ENCODE results near the gene TNFRSF25. TPM values are rescaled to one million over a fixed set of nuclear protein-coding genes. Genes with fewer than 3 reads are reported as not detected.

Gene TNFRSF25
- total RNA-seq, 1 experiment from 2014 or later, result not detected

- DNase-seq, result no peak
- Histone ChIP-seq H3K4me1 (ENCODE audit: low read length) (peaks cover 4% of the 10 kb centered on the region; the same call in 1 of the 2 replicates), H3K36me3 (ENCODE audit: insufficient read depth, low read length) (no peaks in the 10 kb centered on the region), H3K79me2 (ENCODE audit: low read length) (no peaks in the 10 kb centered on the region), H2AFZ (ENCODE audit: low read length) (0 out of 2 replicates have a peak overlapping the region, but pooled peaks have one; percentile 23), H3K4me3 (ENCODE audit: low read length) (no peak overlapping the region), H3K9me2 (replicated peaks; ENCODE audit: insufficient read depth, low read length) (no peaks in the 10 kb centered on the region), H3K9ac (ENCODE audit: low read length) (no peak overlapping the region), H3K4me2 (ENCODE audit: low read depth, low read length, poor library complexity, severe bottlenecking) (peak overlapping the region; percentile 22), H3K27ac (ENCODE audit: low read length) (no peak overlapping the region), H3K27me3 (ENCODE audit: low read length) (no peaks in the 10 kb centered on the region; the same call in 1 of the 2 replicates), H4K20me1 (ENCODE audit: insufficient read depth, low read depth, low read length) (no peaks in the 10 kb centered on the region), H3K9me3 (ENCODE audit: low read length) (no peaks in the 10 kb centered on the region)
Measured at GRCh38 chr1:6414881-6415626, 50.9 kb downstream of the TNFRSF25 start.

GRCh38 chr1:6414443-6414844, 51.5 kb downstream of the TNFRSF25 start:
- H3K27ac ChIP-seq (ENCODE audit: low read length), result no peak overlapping the region
- no peaks in the 10 kb centered on the region for H3K36me3 ChIP-seq (ENCODE audit: insufficient read depth, low read length)
- no peaks in the 10 kb centered on the region; the same call in 1 of the 2 replicates for H3K27me3 ChIP-seq (ENCODE audit: low read length)
- H3K9me3 ChIP-seq (ENCODE audit: low read length), result no peaks in the 10 kb centered on the region
- no peaks in the 10 kb centered on the region for H3K79me2 ChIP-seq (ENCODE audit: low read length)
- H3K4me2 ChIP-seq (ENCODE audit: low read depth, low read length, poor library complexity, severe bottlenecking), result peak overlapping the region; percentile 22
- peaks cover 4% of the 10 kb centered on the region; the same call in 1 of the 2 replicates for H3K4me1 ChIP-seq (ENCODE audit: low read length)
- no peak overlapping the region; the same call in 1 of the 2 replicates for H3K4me3 ChIP-seq (ENCODE audit: low read length)
- H2AFZ ChIP-seq (ENCODE audit: low read length), result 0 out of 2 replicates have a peak overlapping the region, but pooled peaks have one; percentile 23
- no peaks in the 10 kb centered on the region for H3K9me2 ChIP-seq (replicated peaks; ENCODE audit: insufficient read depth, low read length)
- peak; percentile 77 for DNase-seq
- no peaks in the 10 kb centered on the region for H4K20me1 ChIP-seq (ENCODE audit: insufficient read depth, low read depth, low read length)
- H3K9ac ChIP-seq (ENCODE audit: low read length), result no peak overlapping the region

- DNase-seq, result no peak
- Histone ChIP-seq H3K4me1 (ENCODE audit: low read length) (peaks cover 4% of the 10 kb centered on the region; the same call in 1 of the 2 replicates), H3K27me3 (ENCODE audit: low read length) (no peaks in the 10 kb centered on the region; the same call in 1 of the 2 replicates), H4K20me1 (ENCODE audit: insufficient read depth, low read depth, low read length) (no peaks in the 10 kb centered on the region), H3K9me2 (replicated peaks; ENCODE audit: insufficient read depth, low read length) (no peaks in the 10 kb centered on the region), H3K9ac (ENCODE audit: low read length) (no peak overlapping the region), H3K79me2 (ENCODE audit: low read length) (no peaks in the 10 kb centered on the region), H2AFZ (ENCODE audit: low read length) (no peak overlapping the region), H3K4me3 (ENCODE audit: low read length) (no peak overlapping the region), H3K9me3 (ENCODE audit: low read length) (no peaks in the 10 kb centered on the region), H3K4me2 (ENCODE audit: low read depth, low read length, poor library complexity, severe bottlenecking) (no peak overlapping the region), H3K27ac (ENCODE audit: low read length) (no peak overlapping the region), H3K36me3 (ENCODE audit: insufficient read depth, low read length) (no peaks in the 10 kb centered on the region)
Measured at GRCh38 chr1:6412896-6413295, 53.1 kb downstream of the TNFRSF25 start.

Small RNA genes within 50 kb of the gene (small RNA-seq; reads per million reads assigned to genes)
- gene MIR4252, result not detected

Other genes starting within 250 kb of the TNFRSF25 start
- 31.4 and 38.9 TPM in 2 replicates for gene ICMT, start 230.2 kb downstream of the TNFRSF25 start, total RNA-seq (2014; rRNA removed; shearing (Covaris generic); ENCODE audit: low replicate concordance)
- not detected in 2 replicates for gene HES3, start 222.0 kb downstream of the TNFRSF25 start, total RNA-seq (2014; rRNA removed; shearing (Covaris generic); ENCODE audit: low replicate concordance)
- gene GPR153, start 205.1 kb downstream of the TNFRSF25 start, total RNA-seq (2014; rRNA removed; shearing (Covaris generic); ENCODE audit: low replicate concordance), result 3.4 and 3.9 TPM in 2 replicates
- 11.8 and 25.9 TPM in 2 replicates for gene ACOT7, start 72.4 kb downstream of the TNFRSF25 start, total RNA-seq (2014; rRNA removed; shearing (Covaris generic); ENCODE audit: low replicate concordance)
- not detected in 2 replicates for gene HES2, start 46.3 kb downstream of the TNFRSF25 start, total RNA-seq (2014; rRNA removed; shearing (Covaris generic); ENCODE audit: low replicate concordance)
- not detected in 2 replicates for gene ESPN, start 41.4 kb downstream of the TNFRSF25 start, total RNA-seq (2014; rRNA removed; shearing (Covaris generic); ENCODE audit: low replicate concordance)
- 0.25 TPM in 1 of 2 replicates, not detected in the other for gene PLEKHG5, start 25.5 kb upstream of the TNFRSF25 start, total RNA-seq (2014; rRNA removed; shearing (Covaris generic); ENCODE audit: low replicate concordance)
- gene NOL9, start 88.3 kb upstream of the TNFRSF25 start, total RNA-seq (2014; rRNA removed; shearing (Covaris generic); ENCODE audit: low replicate concordance), result 25.0 and 37.6 TPM in 2 replicates
- not detected in 2 replicates for gene TAS1R1, start 89.1 kb upstream of the TNFRSF25 start, total RNA-seq (2014; rRNA removed; shearing (Covaris generic); ENCODE audit: low replicate concordance)
- gene ZBTB48, start 113.8 kb upstream of the TNFRSF25 start, total RNA-seq (2014; rRNA removed; shearing (Covaris generic); ENCODE audit: low replicate concordance), result 36.3 and 69.0 TPM in 2 replicates
- gene KLHL21, start 136.7 kb upstream of the TNFRSF25 start, total RNA-seq (2014; rRNA removed; shearing (Covaris generic); ENCODE audit: low replicate concordance), result 12.2 and 13.3 TPM in 2 replicates
- gene PHF13, start 147.6 kb upstream of the TNFRSF25 start, total RNA-seq (2014; rRNA removed; shearing (Covaris generic); ENCODE audit: low replicate concordance), result 5.7 and 11.1 TPM in 2 replicates
- gene THAP3, start 158.7 kb upstream of the TNFRSF25 start, total RNA-seq (2014; rRNA removed; shearing (Covaris generic); ENCODE audit: low replicate concordance), result 13.3 and 19.5 TPM in 2 replicates
- gene DNAJC11, start 235.6 kb upstream of the TNFRSF25 start, total RNA-seq (2014; rRNA removed; shearing (Covaris generic); ENCODE audit: low replicate concordance), result 33.4 and 36.3 TPM in 2 replicates

Data from Karpas-422 (cell line).